Uterus (tissue), 2 donors: ENCODE data around the gene KLK3.

Experiments
- CTCF ChIP-seq, 4 experiments: fragments of 200-600 bp in 2 of 4; fragments of 450-650 bp in 2 of 4; sonication (generic) in 2 of 4; IDR thresholded peaks; one replicate each; pipeline ENCODE4 v1.5.1; 2016 to 2019; ENCODE audit warnings: antibody characterized with exemption in 4 of 4, mild to moderate bottlenecking in 2 of 4, moderate library complexity in 1 of 4
- POLR2A ChIP-seq, 2 donors: fragments of 450-650 bp; IDR thresholded peaks; one replicate each; pipeline ENCODE4 v1.6.1; 2016; ENCODE audit warnings: antibody characterized with exemption in 2 of 2, mild to moderate bottlenecking in 1 of 2, moderate library complexity in 1 of 2

DNA sequence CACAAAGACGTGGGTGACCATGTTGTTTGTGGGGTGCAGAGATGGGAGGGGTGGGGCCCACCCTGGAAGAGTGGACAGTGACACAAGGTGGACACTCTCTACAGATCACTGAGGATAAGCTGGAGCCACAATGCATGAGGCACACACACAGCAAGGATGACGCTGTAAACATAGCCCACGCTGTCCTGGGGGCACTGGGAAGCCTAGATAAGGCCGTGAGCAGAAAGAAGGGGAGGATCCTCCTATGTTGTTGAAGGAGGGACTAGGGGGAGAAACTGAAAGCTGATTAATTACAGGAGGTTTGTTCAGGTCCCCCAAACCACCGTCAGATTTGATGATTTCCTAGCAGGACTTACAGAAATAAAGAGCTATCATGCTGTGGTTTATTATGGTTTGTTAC, 24.1 kb downstream of the KLK3 start:
- TF ChIP-seq CTCF (IDR thresholded peaks at IDR 0.05): no peak
- no peak for TF ChIP-seq POLR2A (IDR thresholded peaks at IDR 0.05)
